Measurements from ENCODE around the gene TMPRSS11A. TPM values are rescaled to one million over a fixed set of nuclear protein-coding genes. Genes with fewer than 3 reads are reported as not detected.

The TMPRSS11A gene
- total and polyA plus RNA-seq, 2 of the 13 experiments (the other 11 are each of a cell fraction or from before 2014, with no cell fraction given), result not detected

DNA sequence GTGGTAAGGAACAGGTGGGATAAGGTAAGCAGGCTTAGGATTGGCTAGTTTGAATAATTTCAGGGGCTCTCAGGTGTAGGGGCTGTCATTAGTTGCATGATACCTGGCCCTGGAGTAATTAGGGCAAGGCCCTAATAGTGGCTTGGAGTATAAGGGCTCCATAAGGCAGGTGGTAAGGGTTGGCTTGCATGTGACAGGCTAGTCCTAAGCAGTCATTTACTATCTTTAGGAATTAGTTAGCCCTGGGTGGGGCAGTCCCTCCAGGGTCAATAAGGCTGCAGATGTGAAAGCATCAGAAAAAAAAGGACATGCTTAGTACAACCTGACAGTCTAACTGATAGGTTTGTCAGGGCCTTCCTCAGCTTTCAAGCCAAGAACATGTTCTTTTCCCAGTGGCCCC lies 71.6 kb downstream of the TMPRSS11A start:
- Histone ChIP-seq H3K79me2 (ENCODE audit: insufficient read depth, low read length) (no peaks in the 10 kb centered on the region), H3K9me3 (ENCODE audit: low read length) (no peaks in the 10 kb centered on the region), H3K4me2 (ENCODE audit: low read depth, low read length) (no peak overlapping the region), H3K36me3 (replicated peaks in 1 of 2; ENCODE audit: control insufficient read depth in 1 of 2, insufficient read depth in 2 of 2, low read length in 2 of 2) (no peaks in the 10 kb centered on the region), H3K4me3 (replicated peaks in 1 of 3; ENCODE audit: insufficient read depth in 1 of 3, low read depth in 2 of 3, low read length in 3 of 3) (no peak overlapping the region), H2AFZ (ENCODE audit: low read length) (no peak overlapping the region), H3K9ac (ENCODE audit: insufficient read depth, low read depth, low read length) (no peak overlapping the region), H3K27me3 (ENCODE audit: control insufficient read depth in 1 of 2, insufficient read depth in 2 of 2, low read length in 2 of 2) (no peaks in the 10 kb centered on the region; a peak in 1 of 5 replicates), H3K4me1 (ENCODE audit: insufficient read depth, low read length) (no peaks in the 10 kb centered on the region), H3K27ac (ENCODE audit: extremely low read length, insufficient read depth, low read length) (no peak overlapping the region), H4K20me1 (ENCODE audit: insufficient read depth, low read length) (no peaks in the 10 kb centered on the region)
- CTCF ChIA-PET (ENCODE audit: low intra/inter-chr PET ratio, low total read pairs), result no interaction called here
- ATAC-seq (no peak), FAIRE-seq (no peak), DNase-seq (ENCODE audit: low spot score) (no peak)
- in situ Hi-C loops (cut with HindIII; ENCODE audit: extremely low pct_ligation_motif_present, low pct_unique_long_range_greater_than_20kb), result no loop called here
- intact Hi-C loops (cut with micrococcal nuclease; ENCODE audit: unreplicated experiment), result no loop called here
- no TSS peak for BruUV-seq (replicated peaks)
- TF ChIP-seq ZNF639 (CRISPR knock-in tag; conservative IDR thresholded peaks at IDR 0.05) (no peak), MEIS2 (CRISPR knock-in tag; IDR thresholded peaks at IDR 0.05) (no peak), CBFB (CRISPR knock-in tag; IDR thresholded peaks at IDR 0.05) (no peak), CEBPG (CRISPR knock-in tag; IDR thresholded peaks at IDR 0.05) (no peak), PATZ1 (CRISPR knock-in tag; IDR thresholded peaks at IDR 0.05) (no peak), SAFB2 (CRISPR knock-in tag; IDR thresholded peaks at IDR 0.05; ENCODE audit: borderline replicate concordance, low read depth) (no peak), SIX4 (CRISPR knock-in tag; IDR thresholded peaks at IDR 0.05) (no peak), U2AF2 (IDR thresholded peaks at IDR 0.05; ENCODE audit: low read depth, low read length) (no peak), KDM6A (CRISPR knock-in tag; IDR thresholded peaks at IDR 0.05; ENCODE audit: low read depth) (no peak), ZNF207 (IDR thresholded peaks at IDR 0.05; ENCODE audit: borderline replicate concordance) (no peak), FOXO1 (CRISPR knock-in tag; IDR thresholded peaks at IDR 0.05) (no peak)
- POLR2A ChIA-PET, result no interaction called here

Data from HepG2 (cell line).